ENCODE data around the gene OR7E24. TPM values are rescaled to one million over a fixed set of nuclear protein-coding genes. Genes with fewer than 3 reads are reported as not detected.
"Not testable (repeated sequence)": the region's sequence is repeated elsewhere in the genome, so short reads cannot be mapped to it uniquely, and the experiment has no call there.

OR7E24 gene
- polyA plus RNA-seq (ENCODE audit: insufficient read depth in 1 of 5, insufficient read length in 5 of 5, low replicate concordance in 1 of 5): not detected
- long read RNA-seq, donor 1: 0 reads
- long read RNA-seq, donor 2: 0 reads
- long read RNA-seq, donor 3: 0 reads
- long read RNA-seq, donor 4: 0 reads
- long read RNA-seq, donor 5: 0 reads
- long read RNA-seq, donor 6: 0 reads
- long read RNA-seq, donor 7: 0 reads
- long read RNA-seq, donor 8: 0 reads

DNA sequence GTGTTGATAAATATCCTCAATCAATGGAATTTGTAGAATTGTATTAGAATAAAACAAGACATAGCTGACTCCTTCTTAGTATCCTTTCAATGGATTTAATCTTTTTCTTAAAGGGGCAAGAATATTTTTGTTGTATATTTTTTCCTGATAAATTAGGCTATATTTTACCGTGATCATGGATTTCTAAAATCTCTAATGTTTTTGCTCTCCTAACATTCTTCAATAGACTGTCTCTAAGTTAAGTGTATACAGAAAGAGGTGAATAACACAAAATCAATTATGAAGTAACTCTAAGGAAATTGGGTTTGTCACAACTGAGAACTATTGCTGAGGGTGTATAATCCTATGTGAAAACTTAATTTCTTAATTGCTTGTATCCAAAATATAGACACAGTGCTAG, at the start of gene OR7E24:
TSS of gene OR7E24 (plus strand) at position 301 of the 400 bp plus-strand sequence. CDS start 114 bp downstream, outside the sequence.
- no peak for DNase-seq

- DNase-seq: peak; percentile 47 to 53
These were observed 45.1 kb upstream of the OR7E24 start for GRCh38 chr19:9205501-9206113.

DNA sequence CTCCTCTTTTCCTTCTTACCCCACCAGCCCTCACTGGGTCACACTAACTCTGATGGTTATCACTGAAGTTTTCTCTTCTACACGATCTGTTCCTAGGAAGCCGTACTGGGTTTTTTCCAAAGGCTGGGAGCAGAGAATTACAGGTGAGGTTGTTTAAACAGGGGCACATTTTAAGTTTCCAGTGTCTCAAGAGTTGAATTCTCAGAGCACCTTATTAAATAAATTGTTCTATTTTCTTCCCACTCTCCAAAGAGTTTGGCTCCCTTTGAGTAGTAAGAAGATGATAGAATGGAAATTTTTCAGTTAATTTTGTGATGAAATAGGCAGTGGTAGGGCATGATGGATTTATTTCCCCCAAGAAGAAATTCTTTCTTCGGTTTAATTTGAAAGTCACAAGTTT, 31.2 kb upstream of the OR7E24 start, which contains the start of gene OR7D4:
TSS of gene OR7D4 (minus strand) at position 101 of the 400 bp plus-strand sequence. CDS start 4,752 bp downstream, outside the sequence.
- no peak for DNase-seq

DNA sequence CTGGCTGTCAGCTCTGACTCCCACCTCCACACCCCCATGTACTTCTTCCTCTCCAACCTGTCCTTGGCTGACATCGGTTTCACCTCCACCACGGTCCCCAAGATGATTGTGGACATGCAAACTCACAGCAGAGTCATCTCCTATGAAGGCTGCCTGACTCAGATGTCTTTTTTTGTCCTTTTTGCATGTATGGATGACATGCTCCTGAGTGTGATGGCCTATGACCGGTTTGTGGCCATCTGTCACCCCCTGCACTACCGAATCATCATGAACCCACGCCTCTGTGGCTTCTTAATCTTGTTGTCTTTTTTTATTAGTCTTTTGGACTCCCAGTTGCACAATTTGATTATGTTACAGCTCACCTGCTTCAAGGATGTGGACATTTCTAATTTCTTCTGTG, 506 bp downstream of the OR7E24 start:
- DNase-seq: no peak

GRCh38 chr19:9283485-9283884, 32.8 kb downstream of the OR7E24 start:
- not testable (repeated sequence) for DNase-seq

GRCh38 chr19:9289231-9289884, 38.6 kb downstream of the OR7E24 start:
- DNase-seq: no peak

DNA sequence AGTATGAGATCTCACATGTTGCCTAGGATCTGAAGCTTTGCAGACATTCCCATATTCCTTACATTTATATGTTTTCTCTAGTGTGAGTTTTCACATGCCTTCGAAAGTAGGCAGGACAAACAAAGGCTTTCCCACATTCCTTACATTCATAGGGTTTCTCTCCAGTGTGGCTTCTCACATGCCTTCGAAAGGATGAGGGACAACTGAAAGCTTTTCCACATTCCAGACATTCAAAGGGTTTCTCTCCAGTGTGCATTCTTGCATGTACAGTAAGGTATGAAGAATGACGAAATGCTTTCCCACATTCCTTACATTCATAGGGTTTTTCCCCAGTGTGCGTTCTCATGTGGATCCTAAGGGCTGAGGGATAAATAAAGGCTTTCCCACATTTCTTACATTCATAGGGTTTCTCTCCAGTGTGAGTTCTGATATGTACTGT, 44.7 kb downstream of the OR7E24 start:
- no peak for DNase-seq

DNA sequence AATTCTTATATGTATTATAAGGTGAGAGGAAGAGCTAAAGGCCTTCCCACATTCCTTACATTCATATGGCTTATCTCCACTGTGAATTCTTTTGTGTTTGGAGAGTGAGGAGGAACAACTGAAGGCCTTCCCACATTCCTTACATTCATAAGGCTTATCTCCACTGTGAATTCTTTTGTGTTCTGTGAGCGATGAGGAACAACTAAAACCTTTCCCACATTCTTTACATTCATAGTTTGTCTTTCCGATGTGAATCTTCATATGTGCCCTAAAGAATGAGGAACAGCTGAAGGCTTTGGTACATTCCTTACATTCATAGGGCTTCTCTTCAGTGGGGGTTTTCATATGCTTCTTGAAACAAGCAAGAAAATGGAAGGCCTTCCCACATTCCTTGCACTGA, 45.6 kb downstream of the OR7E24 start:
- no peak for DNase-seq

Other genes starting within 250 kb of the OR7E24 start
- under 1 TPM in 3 of 5 donors, not detected in 2; under 0.01 to 0.09 (median 0.01) TPM for gene MUC16, start 240.5 kb upstream of the OR7E24 start, polyA plus RNA-seq (ENCODE audit: insufficient read depth in 1 of 5, insufficient read length in 5 of 5, low replicate concordance in 1 of 5)
- under 1 TPM in 2 of 5 donors, not detected in 3; 0.04 to 0.12 TPM for gene OR1M1, start 163.9 kb upstream of the OR7E24 start, polyA plus RNA-seq (ENCODE audit: insufficient read depth in 1 of 5, insufficient read length in 5 of 5, low replicate concordance in 1 of 5)
- under 1 TPM in 4 of 5 donors, not detected in 1; 0.04 to 0.08 (median 0.05) TPM for gene OR7G2, start 143.5 kb upstream of the OR7E24 start, polyA plus RNA-seq (ENCODE audit: insufficient read depth in 1 of 5, insufficient read length in 5 of 5, low replicate concordance in 1 of 5)
- not detected for gene OR7G1, start 135.2 kb upstream of the OR7E24 start, polyA plus RNA-seq (ENCODE audit: insufficient read depth in 1 of 5, insufficient read length in 5 of 5, low replicate concordance in 1 of 5)
- gene OR7G3, start 124.0 kb upstream of the OR7E24 start, polyA plus RNA-seq (ENCODE audit: insufficient read depth in 1 of 5, insufficient read length in 5 of 5, low replicate concordance in 1 of 5): not detected
- 10 to 100 TPM; 26.6 to 32.8 (median 32.0) TPM for gene ZNF317, start 110.5 kb upstream of the OR7E24 start, polyA plus RNA-seq (ENCODE audit: insufficient read depth in 1 of 5, insufficient read length in 5 of 5, low replicate concordance in 1 of 5)
- 1 to 10 TPM in 1 of 5 donors, under 1 TPM in 4; 0.05 to 2.0 (median 0.12) TPM for gene OR7D2, start 72.0 kb upstream of the OR7E24 start, polyA plus RNA-seq (ENCODE audit: insufficient read depth in 1 of 5, insufficient read length in 5 of 5, low replicate concordance in 1 of 5)
- under 1 TPM; 0.04 to 0.10 (median 0.06) TPM for gene OR7D4, start 31.3 kb upstream of the OR7E24 start, polyA plus RNA-seq (ENCODE audit: insufficient read depth in 1 of 5, insufficient read length in 5 of 5, low replicate concordance in 1 of 5)
- gene ZNF699, start 58.9 kb downstream of the OR7E24 start, polyA plus RNA-seq (ENCODE audit: insufficient read depth in 1 of 5, insufficient read length in 5 of 5, low replicate concordance in 1 of 5): 1 to 10 TPM; 4.0 to 8.5 (median 7.1) TPM
- 10 to 100 TPM; 61.9 to 87.0 (median 72.3) TPM for gene ZNF559, start 73.2 kb downstream of the OR7E24 start, polyA plus RNA-seq (ENCODE audit: insufficient read depth in 1 of 5, insufficient read length in 5 of 5, low replicate concordance in 1 of 5)
- 10 to 100 TPM; 11.8 to 18.4 (median 15.6) TPM for gene ZNF177, start 112.1 kb downstream of the OR7E24 start, polyA plus RNA-seq (ENCODE audit: insufficient read depth in 1 of 5, insufficient read length in 5 of 5, low replicate concordance in 1 of 5)
- gene ZNF266, start 184.6 kb downstream of the OR7E24 start, polyA plus RNA-seq (ENCODE audit: insufficient read depth in 1 of 5, insufficient read length in 5 of 5, low replicate concordance in 1 of 5): 10 to 100 TPM; 34.4 to 94.5 (median 44.7) TPM
- gene ZNF560, start 247.7 kb downstream of the OR7E24 start, polyA plus RNA-seq (ENCODE audit: insufficient read depth in 1 of 5, insufficient read length in 5 of 5, low replicate concordance in 1 of 5): under 1 TPM; 0.21 to 0.41 (median 0.26) TPM

Measured in right lung (tissue), 10 donors.